Keratinocyte (primary cell): Measurements from ENCODE around the gene NOL9. TPM values are rescaled to one million over a fixed set of nuclear protein-coding genes. Genes with fewer than 3 reads are reported as not detected.

Experiments used
- DNase-seq: peaks from one replicate; pipeline ENCODE4 v3.0.0-alpha.2; 2011; ENCODE audit warnings: low read depth, missing footprints, low spot score
- FAIRE-seq: peaks from 2 replicates; lab custom pipeline; 2011; peaks lifted over from hg19 to GRCh38; lab: Jason Lieb, UNC
- H2AFZ ChIP-seq: 2 replicates; pipeline ENCODE4 v1.6.0; 2012; ENCODE audit warnings: low read length, control low read depth, inconsistent platforms; ENCODE audit not compliant: control insufficient read depth
- H3K27ac ChIP-seq: 2 replicates; pipeline ENCODE4 v1.5.1; 2011; ENCODE audit warnings: low read length; ENCODE audit not compliant: control insufficient read depth, insufficient read depth
- H3K27me3 ChIP-seq: 3 replicates; pipeline ENCODE4 v1.6.0; 2011; ENCODE audit warnings: low read length; ENCODE audit not compliant: control insufficient read depth, insufficient read depth; ENCODE audit errors: extremely low read depth
- H3K36me3 ChIP-seq, 2 experiments: 2 replicates in 1 of 2; 3 replicates in 1 of 2; pipeline ENCODE4 v1.5.1; 2011; ENCODE audit warnings: low read length in 2 of 2, mild to moderate bottlenecking in 1 of 2; ENCODE audit not compliant: control insufficient read depth in 2 of 2, insufficient read depth in 2 of 2; ENCODE audit errors: extremely low read depth in 1 of 2
- H3K4me1 ChIP-seq: 3 replicates; pipeline ENCODE4 v1.5.1; 2011; ENCODE audit warnings: low read length; ENCODE audit not compliant: control insufficient read depth, insufficient read depth; ENCODE audit errors: extremely low read depth
- H3K4me2 ChIP-seq: 3 replicates; pipeline ENCODE4 v1.6.0; 2011; ENCODE audit warnings: low read depth, low read length; ENCODE audit not compliant: control insufficient read depth, insufficient read depth; ENCODE audit errors: extremely low read depth
- H3K4me3 ChIP-seq, 3 experiments: fragments of 200-600 bp in 1 of 3; sonication (generic) in 1 of 3; 2 replicates in 2 of 3; 3 replicates in 1 of 3; pipeline ENCODE4 v1.5.1; 2011 to 2016; ENCODE audit warnings: low read length in 3 of 3, mild to moderate bottlenecking in 3 of 3, control low read depth in 2 of 3, inconsistent platforms in 1 of 3, low read depth in 1 of 3, mixed read lengths in 1 of 3, mixed run types in 1 of 3, moderate library complexity in 1 of 3; ENCODE audit not compliant: control insufficient read depth in 2 of 3, insufficient read depth in 2 of 3; ENCODE audit errors: extremely low read depth in 1 of 3
- H3K79me2 ChIP-seq: 2 replicates; pipeline ENCODE4 v1.6.0; 2012; ENCODE audit warnings: low read length; ENCODE audit not compliant: control insufficient read depth, insufficient read depth
- H3K9ac ChIP-seq: 3 replicates; pipeline ENCODE4 v1.6.0; 2011; ENCODE audit warnings: low read length; ENCODE audit not compliant: control insufficient read depth, insufficient read depth; ENCODE audit errors: extremely low read depth
- H3K9me1 ChIP-seq: 3 replicates; pipeline ENCODE4 v1.6.0; 2011; ENCODE audit warnings: low read length; ENCODE audit not compliant: control insufficient read depth, insufficient read depth; ENCODE audit errors: extremely low read depth
- H3K9me3 ChIP-seq: 2 replicates; pipeline ENCODE4 v1.5.1; 2012; ENCODE audit warnings: low read depth, low read length; ENCODE audit not compliant: control insufficient read depth
- H4K20me1 ChIP-seq: 3 replicates; pipeline ENCODE4 v1.6.0; 2011; ENCODE audit warnings: low read length; ENCODE audit not compliant: control insufficient read depth, insufficient read depth; ENCODE audit errors: extremely low read depth
- CTCF ChIP-seq, 3 experiments: IDR thresholded peaks in 1 of 3; conservative IDR thresholded peaks in 1 of 3; optimal IDR thresholded peaks in 1 of 3; 2 replicates in 2 of 3; 3 replicates in 1 of 3; pipeline versions ENCODE3 to v1.5.1; 2011; ENCODE audit warnings: low read length in 3 of 3, mild to moderate bottlenecking in 3 of 3, moderate library complexity in 2 of 3, control low read depth in 1 of 3, inconsistent platforms in 1 of 3; ENCODE audit not compliant: insufficient read depth in 2 of 3; ENCODE audit errors: extremely low read depth in 1 of 3
- EZH2 ChIP-seq: IDR thresholded peaks from one replicate; pipeline ENCODE4 v1.6.1; 2012; ENCODE audit warnings: inconsistent platforms, mild to moderate bottlenecking, low read length, moderate library complexity
- dilution Hi-C: fragments of 300-500 bp; cut with MboI; formaldehyde crosslinking; loops from one replicate; pipeline ENCODE4 v1.7.0; 2020; ENCODE audit warnings: low sequenced_read_pairs; ENCODE audit not compliant: extremely low pct_ligation_motif_present
- polyA plus RNA-seq, 5 experiments: library from polyadenylated mRNA; depleted of rRNA in 3 of 5; stranded (reverse) in 3 of 5; stranded (forward) in 1 of 5; unstranded in 1 of 5; fragments of >200 nt; gene quantifications; 1 replicate in 1 of 5; 2 replicates in 3 of 5; 3 replicates in 1 of 5; pipeline versions ENCODE4 v1.2.1 to v1.2.3, GENCODE V29; 2011 to 2012; ENCODE audit warnings: missing spikeins in 2 of 5, low read depth in 1 of 5, low replicate concordance in 1 of 5

Gene NOL9
- polyA plus RNA-seq, 1 donor (not counting 4 experiments of a cell fraction or from before 2014, with no cell fraction given), result 24.6 TPM

GRCh38 chr1:6594977-6595740 is 40.8 kb upstream of the NOL9 start:
- Histone ChIP-seq H3K9me3 (no peaks in the 10 kb centered on the region), H3K36me3 (peaks cover 59 to 84% of the 10 kb centered on the region in 2 experiments), H3K79me2 (peaks cover 81% of the 10 kb centered on the region), H2AFZ (no peak overlapping the region), H4K20me1 (peaks cover 72% of the 10 kb centered on the region), H3K4me3 (no peak overlapping the region), H3K4me1 (peaks cover 28% of the 10 kb centered on the region), H3K27ac (no peak overlapping the region), H3K27me3 (no peaks in the 10 kb centered on the region), H3K9me1 (peaks cover 6% of the 10 kb centered on the region), H3K9ac (no peak overlapping the region), H3K4me2 (no peak overlapping the region)
- no peak for TF ChIP-seq CTCF (optimal IDR thresholded peaks at IDR 0.05 in 1 of 3, IDR thresholded peaks at IDR 0.05 in 1 of 3, conservative IDR thresholded peaks at IDR 0.05 in 1 of 3; ENCODE audit: extremely low read depth in 1 of 3, insufficient read depth in 2 of 3, low read length in 3 of 3)
- TF ChIP-seq EZH2, result no peak
- FAIRE-seq (no peak), DNase-seq (no peak)
- dilution Hi-C loops, result no loop called here

GRCh38 chr1:6593810-6594209 is 39.5 kb upstream of the NOL9 start:
- H3K79me2 ChIP-seq, result peaks cover 68% of the 10 kb centered on the region
- dilution Hi-C loops, result no loop called here
- H3K27ac ChIP-seq, result no peak overlapping the region
- no peak overlapping the region for H3K4me2 ChIP-seq
- H3K4me1 ChIP-seq, result peaks cover 31% of the 10 kb centered on the region
- H3K36me3 ChIP-seq, result peaks cover 63 to 88% of the 10 kb centered on the region in 2 experiments
- no peaks in the 10 kb centered on the region for H3K9me3 ChIP-seq
- H3K27me3 ChIP-seq, result no peaks in the 10 kb centered on the region
- peaks cover 6% of the 10 kb centered on the region for H3K9me1 ChIP-seq
- H3K9ac ChIP-seq, result no peak overlapping the region
- H3K4me3 ChIP-seq, result no peak overlapping the region
- no peak overlapping the region for H2AFZ ChIP-seq
- peaks cover 63% of the 10 kb centered on the region for H4K20me1 ChIP-seq
- DNase-seq (no peak), FAIRE-seq (no peak)
- TF ChIP-seq EZH2 (no peak), CTCF (optimal IDR thresholded peaks at IDR 0.05 in 1 of 3, IDR thresholded peaks at IDR 0.05 in 1 of 3, conservative IDR thresholded peaks at IDR 0.05 in 1 of 3; ENCODE audit: extremely low read depth in 1 of 3, insufficient read depth in 2 of 3, low read length in 3 of 3) (no peak)
